GM19324 (cell line): ENCODE data around the gene ZNF90.
"Not testable (repeated sequence)": the region's sequence is repeated elsewhere in the genome, so short reads cannot be mapped to it uniquely, and the experiment has no call there.

Experiments
- ATAC-seq: cut with Tn5 transposase; IDR thresholded peaks from one replicate; pipeline ENCODE4 v1.9.1; 2021; ENCODE audit warnings: mild to moderate bottlenecking, moderate library complexity; ENCODE audit not compliant: unreplicated experiment, low FRiP score

The ZNF90 gene

GRCh38 chr19:20077791-20078463, at the start of gene ZNF90:
Gene ZNF90, plus strand, starts transcription at chr19:20078000. Its CDS starts 133 bp downstream, at chr19:20078133.
- ATAC-seq, result no peak

- no peak for ATAC-seq
Observed at GRCh38 chr19:20028611-20029010, 49.2 kb upstream of the ZNF90 start.

DNA sequence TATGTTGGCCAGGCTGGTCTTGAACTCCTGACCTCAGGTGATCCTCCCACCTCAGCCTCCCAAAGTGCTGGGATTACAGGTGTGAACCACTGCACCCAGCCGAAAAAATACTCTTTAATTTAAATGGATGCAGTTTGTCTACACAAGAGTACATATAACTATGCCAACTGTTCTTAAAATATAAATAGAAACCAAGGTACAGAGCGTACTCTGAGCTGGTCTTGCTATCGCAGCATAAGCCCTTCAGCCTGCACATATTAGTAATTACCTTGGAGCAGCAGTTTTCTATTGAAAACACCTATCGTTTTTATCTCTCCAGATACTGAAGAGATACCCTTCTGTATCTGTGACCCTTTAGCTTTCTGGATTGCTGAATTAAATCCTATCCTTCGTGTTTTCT, 41.9 kb upstream of the ZNF90 start:
- no peak for ATAC-seq

DNA sequence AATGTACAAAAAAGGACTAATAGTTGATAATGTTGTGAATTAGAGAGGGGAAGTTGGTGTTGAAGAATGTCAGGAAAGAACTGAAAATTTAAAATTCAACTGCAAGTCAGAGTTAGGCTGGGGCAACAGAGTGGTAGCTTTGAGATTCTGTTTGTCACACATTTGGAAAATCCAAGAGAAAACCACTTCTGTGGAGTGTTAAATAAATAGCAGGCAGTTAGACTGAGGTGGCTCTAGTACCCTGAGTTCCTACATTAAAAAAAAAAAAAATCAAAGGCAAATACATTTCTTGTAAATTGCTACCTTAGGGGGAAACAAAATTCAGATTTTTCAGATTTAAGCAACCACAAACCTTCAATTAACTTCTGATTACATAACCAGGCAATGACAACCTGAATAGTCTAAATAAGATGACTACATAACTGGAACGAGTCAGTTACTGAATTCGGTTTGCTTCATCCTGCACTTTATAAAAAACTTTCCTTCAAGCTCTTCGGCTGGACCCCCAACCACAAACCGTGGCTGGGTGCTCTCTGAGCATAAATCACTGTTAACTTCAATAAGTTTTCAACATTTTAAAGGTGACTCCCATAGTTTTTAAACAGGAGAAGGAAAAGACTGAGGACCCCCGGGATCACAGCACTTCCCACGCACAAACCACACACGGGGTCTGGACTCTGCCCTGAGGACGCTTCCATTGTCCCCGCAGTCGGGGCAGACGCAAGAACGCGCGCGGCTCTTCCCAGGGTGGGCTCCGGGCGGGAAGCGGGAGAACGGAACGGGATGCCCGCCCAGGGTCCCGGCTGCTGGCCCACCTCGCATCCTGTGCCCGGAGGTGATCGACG, 39.2 kb upstream of the ZNF90 start:
- ATAC-seq, result no peak

DNA sequence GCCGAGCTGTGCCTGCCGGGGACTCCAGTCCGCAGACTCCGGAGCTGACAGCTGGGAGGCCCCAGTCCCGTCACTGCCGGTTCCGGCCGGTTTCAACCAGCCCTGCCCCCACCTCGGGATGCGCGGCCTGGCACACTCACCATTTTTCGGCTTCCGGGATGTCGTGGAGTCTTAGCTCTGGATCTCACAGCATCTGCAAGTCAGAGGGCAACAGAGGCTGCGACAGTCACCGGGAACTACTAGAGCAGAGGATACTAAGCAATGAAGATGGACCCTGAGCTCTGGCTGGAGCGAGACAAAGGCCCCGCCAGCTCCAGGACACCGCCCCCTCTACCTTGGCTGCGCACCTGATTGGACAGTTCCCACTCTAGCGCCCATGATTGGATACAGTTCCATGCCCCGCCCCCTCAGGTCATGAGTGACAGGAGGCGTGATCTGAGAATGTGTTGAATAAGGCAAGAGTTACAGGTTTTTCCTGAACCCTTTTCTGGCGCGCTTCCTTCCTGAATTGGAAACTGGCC, 38.5 kb upstream of the ZNF90 start, which contains the start of gene ZNF682:
ZNF682 (minus strand) TSS at position 303 of the 521 bp plus-strand sequence; CDS start at position 143, 160 bp downstream.
- ATAC-seq, result no peak

DNA sequence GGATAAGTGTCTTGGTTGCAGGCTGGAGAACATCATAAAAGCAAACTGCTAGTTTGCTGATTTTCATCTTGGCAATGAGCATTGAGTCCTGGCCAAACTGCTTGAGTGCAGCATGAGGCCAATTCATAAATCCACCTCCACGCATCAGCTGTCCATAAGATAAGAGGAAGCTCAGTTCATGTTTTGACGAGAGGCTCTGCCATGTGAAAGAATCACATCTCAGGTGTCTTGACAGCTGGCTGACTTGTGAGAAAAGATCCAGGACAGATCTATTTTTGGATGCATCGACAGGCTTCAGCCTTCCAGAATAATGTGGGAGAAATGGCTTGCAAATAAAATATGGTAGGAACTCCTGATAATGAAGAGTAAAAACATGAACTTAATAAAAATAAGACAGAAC, 33.1 kb upstream of the ZNF90 start:
- no peak for ATAC-seq

DNA sequence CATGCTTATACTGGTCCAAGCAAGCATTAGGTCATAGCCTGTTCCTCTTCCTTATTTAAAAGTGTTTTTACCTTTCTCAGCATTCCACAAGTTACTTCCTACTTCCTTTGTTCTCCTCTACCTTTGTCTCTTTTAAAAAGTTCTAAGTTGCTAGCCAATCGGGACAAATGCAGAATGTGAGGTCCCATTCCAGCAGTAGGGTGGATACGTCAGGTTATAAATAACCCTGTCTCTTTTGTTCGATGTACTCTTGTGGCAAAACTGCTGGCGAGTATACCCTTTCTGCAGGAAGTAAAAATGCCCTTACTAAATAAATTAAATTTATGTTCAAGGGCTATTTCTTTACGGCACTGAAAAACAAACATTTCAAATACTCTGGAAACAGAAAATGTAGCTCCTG, 32.1 kb upstream of the ZNF90 start:
- ATAC-seq, result not testable (repeated sequence)

- ATAC-seq, result no peak
Observed at GRCh38 chr19:20051841-20052768, 25.7 kb upstream of the ZNF90 start.

DNA sequence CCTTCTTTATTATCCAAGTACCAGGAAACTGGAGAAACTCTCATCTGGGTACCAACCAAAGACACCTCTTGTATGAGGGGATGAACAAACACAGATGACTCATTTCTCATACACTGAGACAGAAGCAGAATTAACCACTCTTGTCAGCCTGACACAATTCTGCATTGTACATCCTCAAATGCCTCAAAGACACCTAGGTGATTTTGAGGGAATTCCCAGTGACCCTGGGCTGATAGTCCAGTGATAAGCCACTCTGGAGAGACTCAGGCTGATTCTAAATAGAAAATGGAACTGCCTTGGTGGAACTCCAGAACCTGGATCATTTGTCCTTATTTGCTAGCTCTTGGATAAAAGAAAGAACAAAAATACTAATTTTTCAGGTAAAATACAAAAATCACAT, 19.1 kb upstream of the ZNF90 start:
- not testable (repeated sequence) for ATAC-seq

- no peak for ATAC-seq
Observed at GRCh38 chr19:20060282-20060681, 17.5 kb upstream of the ZNF90 start.

DNA sequence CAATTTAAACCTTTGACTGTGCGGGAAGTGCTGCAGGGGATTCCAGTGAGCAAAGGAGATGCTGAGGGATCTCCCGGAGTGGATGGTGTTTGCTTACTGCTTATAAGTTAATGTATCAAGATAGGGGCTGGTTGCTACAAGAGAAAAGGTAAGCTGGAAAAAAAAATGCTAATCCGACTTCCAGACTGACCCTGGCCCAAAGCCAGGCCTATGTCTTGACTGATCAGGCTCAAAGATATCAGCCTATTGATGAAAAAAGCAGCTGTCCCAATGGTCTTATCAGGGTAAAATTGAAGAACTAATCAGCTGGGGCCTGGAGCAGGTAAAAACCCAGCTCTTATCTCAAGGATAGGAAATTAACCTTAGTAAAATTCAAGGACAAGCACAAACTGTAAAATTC, 10.9 kb upstream of the ZNF90 start:
- no peak for ATAC-seq

DNA sequence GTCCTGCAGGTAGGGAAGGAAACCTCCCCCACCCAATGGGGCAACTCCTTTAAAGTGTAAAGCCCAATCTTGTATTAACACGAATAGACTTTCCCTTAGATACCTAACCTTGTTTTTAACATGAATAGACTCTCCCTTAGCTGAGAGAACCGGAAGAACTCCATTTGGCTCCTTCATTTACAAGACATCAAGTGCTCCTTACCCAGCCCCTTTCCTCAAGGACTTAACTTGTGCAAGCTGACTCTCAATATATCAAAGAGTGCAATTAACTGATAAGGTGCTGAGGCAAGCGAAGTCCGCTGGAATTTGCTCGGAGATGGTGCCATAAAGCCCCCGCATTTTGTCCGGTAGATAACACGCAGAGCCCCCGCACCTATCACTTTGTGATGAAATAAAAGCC, 9.9 kb upstream of the ZNF90 start:
- no peak for ATAC-seq

- not testable (repeated sequence) for ATAC-seq
Observed at GRCh38 chr19:20068559-20068958, 9.2 kb upstream of the ZNF90 start.

DNA sequence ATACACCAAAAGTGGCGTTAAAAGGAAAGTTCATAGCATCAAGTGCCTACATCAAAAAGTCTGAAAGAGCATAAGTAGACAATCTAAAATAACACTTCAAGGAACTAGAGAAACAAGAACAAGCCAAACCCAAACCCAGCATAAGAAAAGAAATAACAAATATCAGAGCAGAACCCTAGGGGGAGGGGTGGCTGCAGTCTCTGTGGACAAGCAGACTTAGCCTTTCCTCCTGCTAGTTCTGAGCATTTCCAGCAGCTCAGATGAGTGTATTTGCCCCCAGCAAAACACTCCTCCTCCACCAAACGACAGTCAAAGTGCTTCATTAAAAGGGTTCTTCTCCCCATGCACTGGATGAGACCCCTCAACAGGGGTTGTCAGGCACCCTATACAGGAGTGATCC, 7.1 kb upstream of the ZNF90 start:
- no peak for ATAC-seq

GRCh38 chr19:20072936-20073335, 4.9 kb upstream of the ZNF90 start:
- no peak for ATAC-seq

DNA sequence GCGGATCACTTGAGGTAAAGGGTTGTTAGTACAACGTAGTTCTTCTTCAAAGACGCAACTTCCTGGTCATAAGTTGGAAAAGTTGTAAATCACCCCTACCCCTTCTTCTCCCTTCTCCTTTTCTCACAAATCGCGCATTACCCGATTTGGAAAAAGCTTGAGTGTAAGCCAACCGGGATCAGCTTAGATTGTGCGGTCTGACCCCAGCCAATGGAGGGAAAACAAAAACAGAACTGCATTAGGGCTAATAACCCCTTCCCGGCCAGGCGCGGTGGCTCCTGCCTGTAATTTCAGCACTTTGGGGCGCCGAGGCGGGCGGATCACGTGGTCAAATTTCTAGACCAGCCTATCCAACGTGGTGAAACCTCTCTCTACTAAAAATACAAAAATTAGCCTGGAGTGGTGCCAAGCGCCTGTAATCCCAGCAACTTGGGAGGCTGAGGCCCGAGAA, 806 bp downstream of the ZNF90 start:
- ATAC-seq, result no peak

DNA sequence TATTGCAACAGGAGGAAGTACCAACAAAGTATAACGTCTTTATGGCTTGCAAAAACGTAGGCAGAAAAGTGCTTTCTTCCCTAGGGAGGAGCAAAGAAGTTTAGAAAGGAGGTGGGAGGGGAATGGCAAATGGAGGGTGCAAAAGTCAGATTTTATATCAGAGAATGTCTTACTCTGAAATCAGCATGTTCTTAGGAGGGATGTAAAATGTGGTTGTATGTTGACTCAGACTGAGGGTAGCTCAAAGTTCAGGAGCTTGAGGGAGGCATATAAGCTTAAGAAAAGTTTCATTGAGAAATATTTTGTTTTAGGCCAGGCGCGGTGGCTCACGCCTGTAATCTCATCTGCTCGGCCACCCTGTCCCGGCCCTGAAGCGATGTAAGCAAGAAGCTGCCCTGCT, 1.7 kb downstream of the ZNF90 start:
- no peak for ATAC-seq

GRCh38 chr19:20080656-20081055, 2.9 kb downstream of the ZNF90 start:
- ATAC-seq, result no peak

DNA sequence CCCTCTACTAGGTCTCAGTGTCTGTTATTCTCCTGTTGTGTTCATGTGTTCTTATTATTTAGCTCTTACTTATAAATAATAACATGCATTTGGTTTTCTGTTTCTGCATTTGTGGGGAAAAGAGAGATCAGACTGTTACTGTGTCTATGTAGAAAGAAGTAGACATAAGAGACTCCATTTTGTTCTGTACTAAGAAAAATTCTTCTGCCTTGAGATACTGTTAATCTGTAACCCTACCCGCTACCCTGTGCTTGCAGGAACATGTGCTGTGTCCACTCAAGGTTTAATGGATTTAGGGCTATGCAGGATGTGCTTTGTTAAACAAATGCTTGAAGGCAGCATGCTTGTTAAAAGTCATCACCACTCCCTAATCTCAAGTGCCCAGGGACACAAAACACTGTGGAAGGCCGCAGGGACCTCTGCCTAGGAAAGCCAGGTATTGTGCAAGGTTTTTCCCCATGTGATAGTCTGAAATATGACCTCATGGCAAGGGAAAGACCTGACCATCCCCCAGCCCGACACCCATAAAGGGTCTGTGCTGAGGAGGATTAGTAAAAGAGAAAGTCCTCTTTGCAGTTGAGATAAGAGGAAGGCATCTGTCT, 4.5 kb downstream of the ZNF90 start:
- not testable (repeated sequence) for ATAC-seq

GRCh38 chr19:20082876-20083275, 5.1 kb downstream of the ZNF90 start:
- ATAC-seq, result not testable (repeated sequence)
